NCI-H748 treated with DMSO at 0.1 percent for 48 hours (cell line): ENCODE data around the gene SIDT1.

Experiments used
- DNase-seq: peaks from one replicate; lab custom pipeline; 2025; lab: John Stamatoyannopoulos, UW

The SIDT1 gene

GRCh38 chr3:113531826-113532697 lies at the start of gene SIDT1:
Gene SIDT1, plus strand, starts transcription at chr3:113532555. Its CDS starts 467 bp downstream, at chr3:113533022.
- peak; percentile 36 for DNase-seq

- DNase-seq: no peak
These were observed 47.2 kb upstream of the SIDT1 start for GRCh38 chr3:113485161-113485609.

DNA sequence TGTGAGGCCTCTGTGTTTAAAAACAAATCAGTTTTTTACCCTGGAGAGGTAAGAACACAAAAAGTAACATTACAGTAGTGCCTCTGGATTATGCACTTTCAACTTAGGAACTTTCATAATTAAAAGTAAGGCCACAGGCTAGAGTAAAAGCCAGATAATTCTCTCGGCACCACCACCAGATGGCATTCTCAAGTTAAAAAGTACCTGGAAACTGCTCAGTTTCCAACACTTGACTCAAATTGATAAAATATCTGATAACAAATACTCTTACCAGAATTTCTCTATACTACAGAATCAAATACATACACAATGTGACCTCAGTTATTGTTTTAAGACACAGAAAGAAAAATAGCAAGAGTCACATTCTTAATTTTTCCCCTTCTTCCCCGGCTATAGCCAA lies 37.3 kb upstream of the SIDT1 start:
- no peak for DNase-seq

- no peak for DNase-seq
These were observed 35.4 kb upstream of the SIDT1 start for GRCh38 chr3:113496924-113497323.

GRCh38 chr3:113498221-113499005 lies 33.9 kb upstream of the SIDT1 start:
- DNase-seq: no peak

DNA sequence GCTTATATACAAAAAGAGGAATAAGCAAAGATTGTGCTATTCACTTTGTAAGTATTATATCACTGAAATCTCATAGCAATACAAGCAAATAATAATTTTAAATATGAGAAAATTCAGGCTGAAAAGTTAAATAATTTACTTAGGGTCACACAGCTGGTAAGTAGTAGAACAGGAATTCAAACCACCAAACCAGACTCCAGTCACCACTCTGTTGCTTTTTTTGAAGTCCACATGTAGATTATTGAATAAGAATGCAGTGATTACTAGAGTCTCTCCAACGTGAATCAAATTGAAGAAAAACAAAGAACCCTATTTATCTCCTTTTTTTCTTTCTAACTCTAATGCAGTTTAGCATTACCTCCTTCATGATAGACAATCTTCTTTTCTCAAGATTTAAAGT lies 33.3 kb upstream of the SIDT1 start:
- DNase-seq: no peak

- DNase-seq: no peak
These were observed 30.8 kb upstream of the SIDT1 start for GRCh38 chr3:113501597-113501996.

DNA sequence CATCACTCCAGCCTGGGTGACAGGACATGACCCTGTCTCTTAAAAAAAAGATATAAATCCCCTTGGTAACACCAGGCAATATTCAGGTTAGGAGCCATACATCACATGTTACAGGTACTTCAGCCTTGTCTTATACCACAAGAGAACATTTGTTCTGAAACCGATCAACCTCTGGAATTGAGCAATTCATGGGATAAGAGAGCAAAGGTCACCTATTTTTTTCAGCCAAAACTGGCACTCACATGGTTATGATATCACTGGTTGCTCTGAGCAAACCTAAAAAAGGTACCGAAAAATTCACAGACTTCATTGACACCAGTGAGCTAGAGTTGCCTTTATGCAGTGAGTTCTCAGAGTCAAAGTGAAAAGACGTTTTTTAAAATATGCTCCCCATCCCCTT lies 26.5 kb upstream of the SIDT1 start:
- DNase-seq: no peak

DNA sequence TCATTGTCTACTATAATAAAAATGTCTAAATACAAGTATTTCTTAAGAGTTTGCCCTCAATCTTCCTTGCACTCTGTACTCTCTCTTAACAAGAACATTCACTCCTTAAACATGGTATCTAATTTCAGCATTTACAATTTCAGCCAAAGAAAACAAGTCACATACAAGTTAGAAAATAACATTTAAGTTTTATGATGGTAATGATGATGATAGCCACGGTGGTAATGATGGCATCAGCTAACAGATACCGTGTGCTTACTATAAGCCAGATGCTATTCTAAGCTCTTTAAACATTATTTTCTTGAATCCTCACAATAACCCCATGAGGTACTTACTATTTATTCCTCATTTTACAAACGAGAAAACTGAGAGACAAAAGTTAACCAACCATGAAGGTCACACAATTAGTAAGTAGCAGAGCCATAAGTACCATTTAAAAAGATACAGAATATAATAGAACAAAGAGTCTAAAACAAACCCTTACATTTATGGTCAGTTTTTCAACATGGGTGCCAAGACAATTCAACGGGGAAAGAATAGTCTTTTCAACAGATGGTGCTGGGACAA lies 24.8 kb upstream of the SIDT1 start:
- no peak for DNase-seq

GRCh38 chr3:113508966-113509365 lies 23.4 kb upstream of the SIDT1 start:
- DNase-seq: no peak

- no peak for DNase-seq
These were observed 18.0 kb upstream of the SIDT1 start for GRCh38 chr3:113514265-113514769.

DNA sequence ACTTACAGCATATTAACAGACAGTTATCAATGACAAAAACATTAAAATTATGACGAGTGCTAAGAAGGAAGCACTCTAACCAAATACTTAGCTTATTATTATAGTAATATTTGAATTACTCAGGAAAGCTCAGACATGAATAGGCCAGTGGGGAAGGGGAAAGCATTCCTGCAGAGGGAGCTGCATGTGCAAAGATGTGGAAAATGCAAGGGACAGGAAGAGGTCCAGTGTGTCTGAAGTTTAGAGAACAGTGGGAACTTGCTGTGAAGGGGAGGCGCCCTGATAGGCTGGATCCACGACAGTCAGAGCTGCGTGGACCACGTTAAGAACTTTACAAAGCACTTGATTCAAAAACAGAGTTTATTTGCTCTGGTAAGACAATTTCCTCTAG lies 16.2 kb upstream of the SIDT1 start:
- DNase-seq: no peak

DNA sequence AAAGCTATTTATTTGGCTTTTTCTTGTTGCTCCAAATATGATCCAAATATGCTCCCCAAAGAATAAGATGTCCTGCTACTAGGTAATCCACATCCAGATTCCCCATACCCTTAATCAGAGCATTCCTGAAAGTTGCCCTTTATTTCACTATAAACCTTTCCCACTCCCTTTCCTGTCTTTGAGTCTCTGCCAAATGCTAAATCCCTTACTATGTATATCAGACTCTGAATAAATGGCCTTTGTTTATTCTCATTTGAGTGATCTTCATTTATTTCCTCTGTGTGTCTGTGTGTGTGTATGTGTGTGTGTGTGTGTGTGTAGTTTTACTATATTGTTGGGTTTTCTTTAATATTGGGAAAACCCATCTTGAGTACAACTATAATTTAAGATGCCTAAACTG lies 10.4 kb upstream of the SIDT1 start:
- DNase-seq: no peak

GRCh38 chr3:113523241-113523640 lies 9.1 kb upstream of the SIDT1 start:
- DNase-seq: no peak

DNA sequence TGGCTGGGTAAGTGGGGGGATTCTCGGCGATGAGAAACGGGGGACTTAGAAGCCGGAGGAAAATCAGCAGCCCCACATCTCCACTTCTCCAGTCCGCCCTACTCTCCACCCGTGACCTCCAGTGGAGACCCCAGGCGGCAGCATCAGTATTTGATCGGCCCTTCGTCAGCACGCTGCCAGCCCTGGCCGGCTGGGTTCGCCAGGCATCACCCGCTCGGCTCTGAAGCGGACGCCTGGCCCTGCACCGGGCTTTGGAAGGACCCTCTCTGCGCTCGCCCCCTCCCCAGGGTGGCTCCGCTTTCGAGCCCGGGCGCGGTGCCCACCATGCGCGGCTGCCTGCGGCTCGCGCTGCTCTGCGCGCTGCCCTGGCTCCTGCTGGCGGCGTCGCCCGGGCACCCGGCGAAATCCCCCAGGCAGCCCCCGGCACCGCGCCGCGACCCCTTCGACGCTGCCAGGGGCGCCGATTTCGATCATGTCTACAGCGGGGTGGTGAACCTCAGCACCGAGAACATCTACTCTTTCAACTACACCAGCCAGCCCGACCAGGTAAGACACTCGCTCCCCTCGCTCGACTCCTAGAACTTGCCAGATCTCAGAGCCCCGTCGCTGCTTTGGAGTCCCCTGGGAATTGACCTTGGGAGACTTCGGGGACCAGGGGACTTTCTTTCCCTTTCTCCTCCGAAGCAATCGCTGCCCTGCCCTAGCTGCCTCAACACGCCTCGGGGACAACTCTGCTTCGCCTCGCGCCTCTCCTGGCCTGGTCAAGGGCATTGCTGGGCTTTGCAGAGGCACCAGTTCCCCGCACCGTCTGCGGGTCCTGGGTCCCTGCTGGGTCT lies 561 bp downstream of the SIDT1 start:
- DNase-seq: no peak

- no peak for DNase-seq
These were observed 1.2 kb downstream of the SIDT1 start for GRCh38 chr3:113533534-113533892.

- DNase-seq: no peak
These were observed 2.0 kb downstream of the SIDT1 start for GRCh38 chr3:113534365-113534764.

DNA sequence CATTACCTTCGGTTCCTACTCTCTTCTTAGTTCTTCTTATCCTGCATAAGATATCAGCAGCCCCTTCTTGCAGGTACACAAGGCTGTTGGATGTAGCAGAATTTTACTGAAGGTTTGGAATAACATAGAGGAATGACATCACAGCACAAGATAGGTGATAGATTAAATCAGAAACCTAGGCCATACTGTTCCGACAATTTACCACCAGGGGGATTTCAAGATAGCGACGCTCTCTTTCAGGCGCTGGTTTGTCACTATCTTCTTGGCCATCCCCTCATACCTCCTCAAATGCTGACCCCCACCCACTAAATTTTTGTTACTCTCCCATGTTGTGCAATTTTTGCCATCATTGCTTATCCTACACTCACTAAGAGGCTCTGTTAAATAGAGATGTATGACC lies 3.5 kb downstream of the SIDT1 start:
- DNase-seq: no peak

- no peak for DNase-seq
These were observed 4.3 kb downstream of the SIDT1 start for GRCh38 chr3:113536627-113537101.

DNA sequence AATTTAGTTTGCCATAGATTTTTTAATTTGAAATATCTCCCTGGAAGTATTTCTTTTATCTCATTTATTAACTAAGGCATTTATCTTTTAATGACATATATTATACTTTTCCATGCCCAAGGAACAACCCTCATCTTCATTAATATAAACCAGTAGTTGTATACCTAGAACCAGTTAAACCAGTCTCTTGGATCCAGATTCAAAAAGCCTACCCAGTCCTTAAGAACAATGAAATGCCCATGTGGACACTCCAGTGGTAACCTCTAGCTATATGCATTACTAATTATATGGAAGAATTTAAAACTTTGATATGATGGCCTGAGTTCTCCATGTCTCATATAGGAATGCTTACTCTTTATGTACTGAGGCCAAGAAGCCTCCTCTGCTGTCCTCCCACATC lies 4.8 kb downstream of the SIDT1 start:
- no peak for DNase-seq

DNA sequence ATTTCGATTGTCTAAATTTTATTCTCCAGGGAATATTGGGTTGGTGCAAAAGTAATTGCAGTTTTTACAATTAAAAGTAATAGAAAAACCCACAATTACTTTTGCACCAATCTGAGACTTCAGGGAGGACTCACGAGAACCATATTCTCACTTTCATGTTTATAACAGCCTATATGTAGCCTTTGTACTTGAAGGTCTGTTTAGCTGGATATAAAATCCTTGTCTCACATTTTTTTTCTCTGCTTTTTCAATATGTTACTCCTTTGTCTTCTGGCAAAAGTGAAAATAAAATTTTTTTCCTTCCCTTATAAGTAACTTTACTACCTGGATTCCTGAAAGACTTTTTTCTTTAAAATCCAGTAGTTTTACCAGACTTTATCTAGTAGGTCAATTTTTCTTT lies 9.2 kb downstream of the SIDT1 start:
- DNase-seq: no peak

- no peak for DNase-seq
These were observed 13.2 kb downstream of the SIDT1 start for GRCh38 chr3:113545594-113545993.
